ELF-1 (cell line): Measurements from ENCODE around the gene PIGR.

Source experiments
- DNase-seq: peaks from one replicate; pipeline ENCODE4 v3.0.0-alpha.2; 2016; ENCODE audit warnings: low read depth, low spot score

PIGR gene

DNA sequence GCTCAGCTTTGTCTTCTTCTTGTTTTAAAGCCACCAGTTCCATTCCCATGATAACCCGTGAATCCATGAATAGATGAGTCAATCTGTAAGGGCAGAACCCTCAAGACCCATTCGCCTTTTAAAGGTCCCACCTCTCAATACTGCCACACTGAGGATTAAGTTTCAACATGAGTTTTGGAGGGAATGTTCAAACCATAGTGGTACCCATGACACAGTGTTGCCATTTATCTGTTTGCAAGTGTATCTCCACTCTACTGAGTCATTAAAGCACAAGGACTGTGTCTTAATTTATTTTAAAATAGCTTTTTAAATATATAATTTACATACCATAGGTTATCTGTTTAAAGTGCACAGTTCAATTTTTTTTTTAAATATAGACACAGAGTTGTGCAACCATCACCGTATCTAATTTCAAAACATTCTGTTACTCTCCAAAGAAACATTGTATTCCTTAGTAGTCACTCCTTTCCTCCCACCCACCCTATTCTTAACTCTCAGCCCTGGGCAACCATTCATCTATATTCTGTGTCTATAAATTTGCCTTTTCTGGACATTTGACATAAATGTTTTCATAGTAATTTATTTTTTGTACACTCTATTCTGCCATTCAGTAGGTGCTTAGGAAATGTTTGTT is 53.8 kb downstream of the PIGR start:
- no peak for DNase-seq

GRCh38 chr1:206891412-206891811 is 54.9 kb downstream of the PIGR start:
- DNase-seq: no peak

DNA sequence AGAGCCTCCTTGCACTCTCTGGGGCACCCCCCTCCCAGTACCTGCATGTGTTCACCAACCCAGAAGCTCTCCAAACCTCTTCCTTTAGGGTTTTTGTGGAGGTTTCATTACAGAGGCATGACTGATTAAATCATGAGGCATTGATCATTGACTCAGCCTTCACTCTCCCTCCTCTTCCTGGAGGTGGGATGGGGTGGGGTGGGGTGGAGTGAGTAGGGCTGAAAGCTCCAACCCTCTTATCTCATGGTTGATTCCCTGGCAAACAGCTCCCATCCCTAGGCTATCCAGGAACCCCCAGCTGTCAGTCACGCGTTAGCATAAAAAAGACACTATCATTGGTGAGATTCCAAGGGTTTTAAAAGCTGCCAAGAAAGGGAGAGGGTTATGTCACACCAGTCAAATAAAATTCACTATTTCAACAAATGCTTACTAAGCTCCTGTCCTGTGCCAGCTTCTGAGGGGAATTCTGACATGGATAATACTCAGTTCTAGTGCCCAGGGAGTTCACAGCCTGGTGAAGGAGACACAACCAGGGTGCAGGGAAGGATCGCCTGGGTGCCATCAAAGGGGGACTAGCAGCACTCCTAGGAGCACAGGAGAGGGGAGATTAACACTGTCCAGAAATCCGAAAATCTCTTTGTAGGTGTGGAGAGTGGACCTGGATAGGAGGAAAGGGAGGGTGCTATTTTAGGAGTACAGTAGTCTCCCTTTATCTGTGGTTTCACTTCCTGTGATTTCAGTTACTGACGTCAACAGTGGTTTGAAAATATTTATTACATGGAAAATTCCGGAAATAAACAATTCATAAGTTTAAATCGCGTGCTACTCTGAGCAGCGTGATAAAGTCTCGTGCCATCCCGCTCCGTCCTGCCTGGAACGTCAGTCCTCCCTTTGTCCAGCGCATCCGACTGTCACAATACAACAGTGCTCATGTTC is 55.9 kb downstream of the PIGR start:
- DNase-seq: peak; percentile 43

- no peak for DNase-seq
Observed at GRCh38 chr1:206887701-206888100, 58.6 kb downstream of the PIGR start.

- DNase-seq: no peak
Observed at GRCh38 chr1:206886831-206887230, 59.4 kb downstream of the PIGR start.

DNA sequence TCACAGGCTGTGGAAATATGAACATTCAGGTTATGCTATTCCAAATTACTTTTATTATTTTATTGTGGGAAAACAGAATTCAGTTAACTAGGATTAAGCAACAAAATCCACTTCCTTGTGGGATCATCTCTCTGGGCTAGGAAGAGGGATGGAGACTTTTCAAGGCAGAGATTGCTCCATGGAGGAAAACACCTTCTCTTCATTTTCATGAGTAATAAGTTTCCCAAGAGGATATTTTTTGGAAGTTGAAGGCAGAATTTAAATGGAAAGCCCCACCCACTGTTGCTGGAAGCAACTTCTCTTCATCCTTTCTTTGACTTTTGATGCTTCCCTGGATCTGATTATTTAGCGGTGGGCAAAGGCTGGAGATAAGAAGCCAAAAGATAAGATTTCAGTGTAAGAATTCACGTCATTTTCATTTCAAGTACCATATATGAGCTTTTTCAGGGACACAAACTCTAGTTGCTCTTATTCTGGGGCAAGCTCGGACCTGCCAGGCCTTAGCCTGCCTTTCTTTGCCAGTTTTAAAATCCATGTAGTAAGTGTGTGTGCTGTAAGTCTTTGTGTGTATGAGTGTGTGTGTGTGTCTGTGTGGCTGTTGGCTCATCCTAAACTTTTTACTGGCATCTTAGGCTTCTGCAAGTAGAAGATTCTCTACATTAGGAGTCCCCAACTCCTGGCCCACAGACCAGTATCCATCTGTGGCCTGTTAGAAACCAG is 60.8 kb downstream of the PIGR start:
- DNase-seq: no peak

DNA sequence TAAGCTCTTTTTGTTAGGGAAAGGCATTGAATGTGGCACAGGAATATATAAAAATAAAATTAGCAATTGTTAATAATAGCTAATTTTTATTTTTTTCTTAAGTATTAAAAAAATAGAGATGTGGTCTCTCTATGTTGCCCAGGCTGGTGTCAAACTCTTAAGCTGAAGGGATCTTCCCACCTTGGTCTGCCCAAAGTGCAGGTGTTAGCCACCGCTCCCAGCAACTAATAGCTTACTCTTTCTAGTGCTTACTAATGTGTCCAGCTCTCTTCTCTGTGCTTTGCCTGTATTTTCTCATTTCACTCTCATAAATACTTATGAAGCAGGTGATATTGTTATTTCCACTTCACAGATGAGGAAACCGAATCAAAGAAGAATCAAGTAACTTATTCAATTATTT is 62.4 kb downstream of the PIGR start:
- no peak for DNase-seq

- no peak for DNase-seq
Observed at GRCh38 chr1:206883160-206883559, 63.1 kb downstream of the PIGR start.

DNA sequence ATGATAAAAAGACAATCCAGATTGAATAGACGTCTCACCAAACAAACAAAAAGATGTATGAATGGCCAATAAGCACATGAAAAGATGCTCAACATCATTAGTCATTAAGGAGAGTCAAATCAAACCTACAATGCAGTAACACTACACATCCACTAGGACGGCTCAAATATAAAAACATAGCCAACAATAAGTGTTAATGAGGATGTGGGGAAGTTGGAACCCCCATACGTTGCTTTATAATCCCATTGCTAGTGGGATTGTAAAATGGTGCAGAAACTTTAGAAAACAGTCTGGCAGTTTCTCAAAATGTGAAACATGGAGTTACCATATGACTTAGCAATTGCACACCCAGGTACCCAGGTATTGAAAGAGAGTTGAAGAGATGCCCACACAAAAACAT is 63.7 kb downstream of the PIGR start:
- DNase-seq: no peak

- no peak for DNase-seq
Observed at GRCh38 chr1:206880314-206880713, 66.0 kb downstream of the PIGR start.
